ENCODE measurements around the gene HECTD1.

DNA sequence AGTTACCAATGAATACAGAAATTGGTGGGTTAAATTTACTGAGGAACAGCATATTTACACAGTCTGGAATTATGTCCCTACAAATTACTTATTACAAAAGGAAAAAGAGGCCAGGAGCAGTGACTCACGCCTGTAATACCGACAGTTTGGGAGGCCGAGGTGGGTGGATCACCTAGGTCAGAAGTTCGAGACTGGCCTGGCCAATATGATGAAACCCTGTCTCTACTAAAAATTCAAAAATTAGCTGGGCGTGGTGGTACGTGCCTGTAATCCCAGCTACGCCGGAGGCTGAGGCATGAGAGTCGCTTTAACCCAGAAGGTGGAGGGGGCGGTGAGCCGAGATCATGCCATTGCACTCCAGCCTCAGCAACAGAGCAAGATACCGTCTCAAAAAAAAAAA is 52.6 kb downstream of the HECTD1 start:
- no peak for TF ChIP-seq POLR2A (IDR thresholded peaks at IDR 0.05)
- TF ChIP-seq, protein P1, sequence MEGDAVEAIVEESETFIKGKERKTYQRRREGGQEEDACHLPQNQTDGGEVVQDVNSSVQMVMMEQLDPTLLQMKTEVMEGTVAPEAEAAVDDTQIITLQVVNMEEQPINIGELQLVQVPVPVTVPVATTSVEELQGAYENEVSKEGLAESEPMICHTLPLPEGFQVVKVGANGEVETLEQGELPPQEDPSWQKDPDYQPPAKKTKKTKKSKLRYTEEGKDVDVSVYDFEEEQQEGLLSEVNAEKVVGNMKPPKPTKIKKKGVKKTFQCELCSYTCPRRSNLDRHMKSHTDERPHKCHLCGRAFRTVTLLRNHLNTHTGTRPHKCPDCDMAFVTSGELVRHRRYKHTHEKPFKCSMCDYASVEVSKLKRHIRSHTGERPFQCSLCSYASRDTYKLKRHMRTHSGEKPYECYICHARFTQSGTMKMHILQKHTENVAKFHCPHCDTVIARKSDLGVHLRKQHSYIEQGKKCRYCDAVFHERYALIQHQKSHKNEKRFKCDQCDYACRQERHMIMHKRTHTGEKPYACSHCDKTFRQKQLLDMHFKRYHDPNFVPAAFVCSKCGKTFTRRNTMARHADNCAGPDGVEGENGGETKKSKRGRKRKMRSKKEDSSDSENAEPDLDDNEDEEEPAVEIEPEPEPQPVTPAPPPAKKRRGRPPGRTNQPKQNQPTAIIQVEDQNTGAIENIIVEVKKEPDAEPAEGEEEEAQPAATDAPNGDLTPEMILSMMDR (IDR thresholded peaks at IDR 0.05): no peak
